Activated CD8-positive, alpha-beta memory T cell treated with anti-CD3 and anti-CD28 coated beads for 1 hour (primary cell): ENCODE measurements around the gene CD59.
"Not testable (repeated sequence)": the region's sequence is repeated elsewhere in the genome, so short reads cannot be mapped to it uniquely, and the experiment has no call there.

Experiments
- DNase-seq, 2 donors: peaks; one replicate each; pipeline ENCODE4 v3.0.0-alpha.2; 2020; ENCODE audit warnings: low read depth in 1 of 2; ENCODE audit errors: extremely low read depth in 1 of 2

CD59 gene

DNA sequence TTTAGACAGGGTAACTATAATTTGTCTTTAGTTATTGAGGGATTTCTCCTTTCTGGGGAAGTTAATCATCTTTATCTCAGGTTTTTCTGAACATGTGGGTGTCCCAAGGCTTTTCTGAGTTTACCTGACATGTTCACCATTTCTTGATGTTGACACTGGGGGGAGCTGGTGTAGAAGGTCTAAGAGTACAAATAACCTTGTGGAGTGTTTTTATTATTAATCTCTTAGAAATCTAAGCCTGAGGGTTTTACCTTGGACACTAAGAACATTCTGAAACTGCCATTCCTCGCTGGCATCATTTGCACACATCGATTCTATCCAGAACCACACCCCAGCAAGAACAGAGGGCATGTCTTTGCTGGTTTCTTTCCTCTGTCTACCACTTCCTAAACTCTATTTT lies 20.0 kb downstream of the CD59 start:
- DNase-seq, result no peak

DNA sequence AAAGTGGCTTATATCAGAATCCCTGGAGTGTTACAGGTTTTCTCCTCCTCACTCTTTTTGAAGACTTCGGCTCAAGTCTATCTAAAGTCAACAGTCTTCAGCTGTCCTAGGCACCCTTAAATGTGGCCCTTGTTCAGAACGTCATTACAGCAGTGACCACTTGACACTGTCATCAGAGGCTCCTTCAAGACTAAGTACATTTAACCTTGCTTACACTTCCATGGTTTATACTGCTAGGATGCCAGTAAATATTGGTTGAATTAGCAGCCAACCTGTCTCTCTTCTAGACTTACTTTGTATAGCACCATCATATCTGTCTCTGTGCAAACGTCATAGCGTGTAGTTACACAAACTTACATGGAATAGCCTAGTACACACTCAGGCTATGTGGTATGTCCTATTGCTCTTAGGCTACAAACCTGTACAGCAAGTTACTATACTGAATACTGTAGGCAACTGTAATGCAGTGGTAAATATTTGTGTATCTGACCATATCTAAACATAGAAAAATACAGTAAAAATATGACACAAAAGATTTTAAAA lies 22.3 kb downstream of the CD59 start:
- DNase-seq, result no peak

DNA sequence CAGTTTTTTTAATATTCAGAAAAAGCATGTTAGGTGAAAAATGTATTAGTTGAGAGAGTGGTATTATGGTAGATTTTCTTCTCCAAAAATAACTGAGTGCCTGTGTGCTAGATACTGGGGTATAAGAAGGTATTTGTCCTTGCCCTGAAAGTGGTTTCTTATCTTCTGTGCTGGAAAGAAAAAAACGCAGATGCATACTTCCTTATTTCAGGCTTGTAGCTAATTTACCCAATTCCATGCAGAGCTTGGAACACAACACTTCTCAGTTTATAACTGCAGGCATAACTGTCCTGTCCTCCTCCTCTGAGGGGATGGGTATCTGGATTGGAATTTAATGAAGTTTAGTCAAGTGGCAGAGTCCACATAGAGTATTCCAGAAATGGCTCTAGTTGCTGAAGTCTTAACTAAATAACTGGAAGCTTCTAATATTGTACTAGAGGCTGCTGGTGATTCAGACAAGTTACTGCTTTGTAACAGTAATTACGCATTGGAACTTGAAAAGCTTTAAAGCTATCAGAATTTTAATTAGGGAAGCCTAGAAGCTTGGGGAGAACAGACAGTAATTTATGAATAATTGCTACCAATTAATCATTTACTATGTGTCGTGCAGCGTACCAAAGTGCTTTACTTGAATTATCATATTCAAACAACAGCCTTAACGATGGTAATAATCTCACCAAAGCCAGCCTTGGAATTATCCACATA lies 22.9 kb downstream of the CD59 start:
- no peak for DNase-seq

DNA sequence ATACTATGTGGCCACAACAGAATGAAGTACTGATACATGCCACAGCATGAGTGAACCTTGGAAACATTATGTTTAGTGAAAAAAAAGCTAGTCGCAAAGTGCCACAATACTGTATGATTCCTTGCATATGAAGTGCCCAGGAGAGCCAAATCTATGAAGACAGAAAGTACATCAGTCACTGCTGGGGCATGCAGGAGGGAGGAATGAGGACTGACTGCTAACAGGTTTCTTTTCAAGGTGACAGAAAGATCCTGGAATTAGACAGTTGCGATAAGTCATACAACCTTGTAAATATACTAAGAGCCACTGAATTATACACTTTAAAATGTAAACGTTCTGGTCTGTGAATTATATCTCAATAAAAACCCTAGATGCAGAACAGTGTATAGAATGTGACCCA lies 23.8 kb downstream of the CD59 start:
- DNase-seq, result no peak

DNA sequence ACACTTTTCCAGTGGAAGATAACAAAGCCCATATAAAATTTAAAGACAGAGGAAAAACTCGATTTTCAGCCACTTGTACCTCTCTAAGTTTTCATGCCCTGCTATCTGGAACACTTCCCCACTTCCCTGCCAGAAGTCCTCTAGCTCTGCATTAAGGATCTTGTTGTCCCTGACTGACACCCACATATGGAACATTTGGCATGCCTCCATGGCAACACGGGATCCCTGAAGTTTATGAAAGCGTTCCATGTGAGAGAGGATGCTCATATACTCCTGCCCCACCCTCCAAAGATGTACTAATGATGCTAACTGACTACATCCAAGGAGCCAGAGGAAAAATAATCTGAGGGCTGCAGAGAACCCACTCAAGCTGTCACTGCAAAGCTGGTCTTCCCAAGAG lies 26.8 kb downstream of the CD59 start:
- no peak for DNase-seq

DNA sequence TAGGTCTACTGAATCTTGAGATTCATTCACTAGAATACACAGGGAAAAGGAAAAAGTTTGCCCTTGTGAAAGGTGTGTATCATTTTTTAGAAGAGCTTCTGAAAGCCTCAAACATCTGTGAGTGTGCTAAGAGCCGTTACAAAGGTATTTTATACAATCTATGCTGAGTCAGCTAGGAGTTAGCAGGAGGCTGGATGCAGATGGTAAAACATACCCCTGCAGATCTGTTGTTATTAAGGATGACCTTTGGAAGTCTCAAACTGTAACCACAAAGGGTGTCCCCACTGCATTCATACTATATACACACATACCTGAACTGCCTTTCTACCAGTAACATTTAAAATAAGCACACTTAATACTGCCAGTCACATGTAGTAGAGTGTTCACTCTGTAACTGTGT lies 27.2 kb downstream of the CD59 start:
- no peak for DNase-seq

DNA sequence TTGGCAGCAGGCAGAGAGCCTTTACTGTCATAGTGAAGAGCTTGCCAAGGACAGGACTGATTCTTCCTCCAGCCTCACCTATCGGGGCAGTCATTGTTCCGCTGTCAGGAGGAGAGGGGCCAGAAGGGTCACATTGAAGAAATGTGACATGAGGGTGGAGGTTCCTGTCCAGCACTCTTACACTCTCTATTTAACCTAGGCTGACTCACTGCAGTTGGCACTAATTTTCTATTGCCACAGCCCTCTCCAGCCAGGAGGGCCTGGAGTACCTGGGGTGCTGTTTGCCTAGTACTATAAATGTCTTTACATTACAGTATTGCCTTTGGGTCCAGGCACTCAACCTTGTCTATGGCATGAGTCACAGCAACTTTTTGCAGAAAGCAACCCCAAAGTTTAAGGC lies 28.4 kb downstream of the CD59 start:
- not testable (repeated sequence) for DNase-seq

DNA sequence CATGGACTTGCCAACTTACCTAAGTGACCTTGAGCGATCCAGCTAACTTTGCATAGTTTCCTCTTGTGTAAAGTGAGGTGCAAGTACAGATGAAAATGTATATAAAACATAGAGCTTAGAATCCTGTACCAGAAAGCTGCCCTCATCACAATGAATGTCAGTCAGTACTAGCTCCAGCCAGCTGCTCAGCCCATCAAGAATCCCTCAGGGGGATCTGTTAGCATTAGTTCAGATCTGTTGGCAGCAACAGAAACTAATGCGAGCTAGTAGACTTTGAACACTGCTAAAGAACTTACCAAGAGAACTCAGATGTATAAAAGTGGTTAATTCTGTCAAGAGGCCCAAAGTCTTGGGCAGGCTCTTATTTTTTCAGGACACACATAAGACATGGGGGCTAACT lies 29.3 kb downstream of the CD59 start:
- DNase-seq, result no peak

DNA sequence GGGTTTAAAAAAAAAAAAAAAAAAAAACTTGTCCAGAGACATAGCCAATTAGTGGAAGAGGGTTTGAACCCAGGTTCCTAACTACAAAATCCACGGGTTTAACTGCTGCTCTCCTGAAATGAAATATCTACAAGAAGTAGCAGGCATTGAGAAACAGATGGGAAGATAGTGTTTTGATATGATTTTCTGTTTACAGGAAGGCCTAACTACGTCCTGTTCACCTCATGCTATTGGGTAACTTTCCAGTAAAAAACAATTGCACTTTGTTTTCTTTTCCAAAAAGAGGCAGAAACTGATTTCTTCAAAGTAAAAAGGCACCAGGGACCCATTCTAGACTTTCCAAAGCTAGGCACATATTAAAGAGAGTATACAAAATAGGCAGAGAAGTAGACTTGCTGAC lies 29.7 kb downstream of the CD59 start:
- DNase-seq, result no peak

DNA sequence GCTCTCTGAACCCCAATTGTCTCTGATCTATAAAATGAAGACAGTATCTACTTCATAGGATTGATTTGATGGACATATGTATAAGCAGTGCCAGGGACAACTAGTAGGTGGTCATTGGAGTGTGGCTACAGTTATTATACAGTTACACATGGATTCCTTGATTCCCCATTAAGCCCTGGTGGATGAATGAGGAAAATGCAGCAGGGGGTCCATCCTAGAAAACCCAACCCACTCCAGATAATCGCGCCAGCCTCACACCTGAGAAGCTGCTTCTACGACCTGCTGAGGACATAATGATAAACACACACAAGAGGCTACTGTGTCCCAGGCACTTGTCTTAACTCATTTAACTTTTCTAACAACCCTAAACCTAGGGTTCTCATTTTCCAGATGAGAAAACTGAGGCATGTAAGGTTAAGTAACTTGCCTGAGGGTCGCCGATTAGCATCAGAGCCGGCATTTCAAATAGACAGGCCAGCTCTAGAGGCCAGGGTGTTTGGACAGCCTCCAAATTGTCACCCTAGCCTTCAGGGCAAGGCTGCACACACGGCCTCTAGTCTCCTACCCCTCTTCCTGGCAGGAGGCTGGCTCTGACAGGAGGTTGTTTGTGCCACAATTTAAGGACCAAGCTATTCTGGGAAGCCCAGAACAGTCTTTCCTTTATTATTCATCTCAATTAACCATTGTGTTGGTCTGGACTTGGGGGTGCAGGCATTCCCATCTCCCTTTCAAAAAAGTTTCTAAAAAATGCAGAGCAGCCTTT lies 31.8 kb downstream of the CD59 start:
- DNase-seq, result no peak

DNA sequence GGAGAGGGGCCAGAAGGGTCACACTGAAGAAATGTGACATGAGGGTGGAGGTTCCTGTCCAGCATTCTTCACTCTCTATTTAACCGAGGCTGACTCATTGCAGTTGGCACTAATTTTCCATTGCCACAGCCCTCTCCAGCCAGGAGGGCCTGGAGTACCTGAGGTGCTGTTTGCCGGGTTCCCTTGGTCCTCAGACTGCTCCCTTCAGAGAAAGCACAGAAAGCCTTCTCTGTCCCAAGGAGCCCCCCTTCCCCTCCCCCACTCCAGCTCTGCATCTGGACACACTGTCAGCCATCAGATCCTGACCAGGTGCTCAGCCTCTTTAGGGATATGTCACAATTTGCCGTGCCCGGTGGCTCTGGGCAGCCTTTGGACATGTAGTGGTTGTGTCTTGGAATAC lies 32.4 kb downstream of the CD59 start:
- no peak for DNase-seq

DNA sequence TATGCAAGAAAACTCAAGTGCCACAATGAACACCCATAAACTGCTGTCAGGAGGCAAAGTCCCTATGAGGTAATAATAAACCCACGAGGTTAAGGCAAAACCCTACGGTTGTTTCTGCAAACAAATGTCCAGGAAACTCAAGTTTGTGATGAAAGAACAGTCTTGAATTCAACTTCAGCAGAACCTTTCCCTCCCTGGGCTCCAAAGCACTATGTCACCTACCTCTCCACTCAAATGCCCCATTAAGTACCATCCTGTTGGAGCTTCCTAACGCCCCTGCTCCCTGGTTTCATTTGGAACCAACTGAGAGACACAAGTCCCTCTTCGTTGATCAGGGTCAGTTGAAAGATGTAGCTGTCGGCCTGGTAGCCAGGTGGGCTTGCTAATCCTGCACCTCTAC lies 33.0 kb downstream of the CD59 start:
- no peak for DNase-seq

DNA sequence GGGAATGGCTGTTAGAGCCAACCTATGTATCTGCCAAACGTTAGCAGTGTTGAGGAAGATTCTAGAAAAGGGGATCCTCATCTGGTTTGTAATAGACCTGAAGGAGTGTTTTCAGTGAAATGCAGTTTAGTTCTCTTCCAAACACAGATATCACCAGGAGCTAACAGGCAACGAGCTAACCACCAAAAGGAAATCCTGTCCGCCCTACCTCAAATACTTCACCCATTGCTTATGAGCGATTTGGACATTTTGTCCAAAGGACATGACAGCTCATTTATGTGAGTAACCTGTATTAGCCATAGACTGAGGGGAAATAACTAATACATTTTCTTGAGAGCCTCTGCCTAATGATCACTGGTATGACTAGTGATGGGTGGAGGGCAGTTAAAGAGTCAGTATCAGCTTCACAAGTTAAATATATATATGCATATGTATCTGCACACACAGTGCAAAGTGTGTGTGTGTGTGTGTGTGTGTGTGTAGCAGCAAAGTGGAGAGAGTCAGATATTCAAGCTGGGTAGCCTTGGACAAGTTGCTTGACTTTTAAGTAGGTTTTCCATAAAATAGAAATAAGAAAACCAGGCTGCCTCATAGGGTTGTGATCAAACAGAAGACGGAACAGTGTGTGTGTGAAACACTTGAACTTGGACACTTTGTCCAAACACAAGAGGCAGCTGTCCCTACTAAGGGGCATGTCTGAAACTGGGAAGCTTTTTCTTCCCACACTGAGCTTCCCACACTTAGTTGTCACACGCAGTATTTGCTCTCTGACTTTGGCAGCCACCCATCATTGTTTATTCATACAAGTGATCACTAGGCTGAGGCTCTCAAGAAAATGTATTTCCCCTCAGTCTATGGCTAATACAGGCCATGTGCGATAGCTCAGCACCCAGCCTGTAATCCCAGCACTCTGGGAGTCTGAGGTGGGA lies 34.7 kb downstream of the CD59 start:
- DNase-seq, result no peak

DNA sequence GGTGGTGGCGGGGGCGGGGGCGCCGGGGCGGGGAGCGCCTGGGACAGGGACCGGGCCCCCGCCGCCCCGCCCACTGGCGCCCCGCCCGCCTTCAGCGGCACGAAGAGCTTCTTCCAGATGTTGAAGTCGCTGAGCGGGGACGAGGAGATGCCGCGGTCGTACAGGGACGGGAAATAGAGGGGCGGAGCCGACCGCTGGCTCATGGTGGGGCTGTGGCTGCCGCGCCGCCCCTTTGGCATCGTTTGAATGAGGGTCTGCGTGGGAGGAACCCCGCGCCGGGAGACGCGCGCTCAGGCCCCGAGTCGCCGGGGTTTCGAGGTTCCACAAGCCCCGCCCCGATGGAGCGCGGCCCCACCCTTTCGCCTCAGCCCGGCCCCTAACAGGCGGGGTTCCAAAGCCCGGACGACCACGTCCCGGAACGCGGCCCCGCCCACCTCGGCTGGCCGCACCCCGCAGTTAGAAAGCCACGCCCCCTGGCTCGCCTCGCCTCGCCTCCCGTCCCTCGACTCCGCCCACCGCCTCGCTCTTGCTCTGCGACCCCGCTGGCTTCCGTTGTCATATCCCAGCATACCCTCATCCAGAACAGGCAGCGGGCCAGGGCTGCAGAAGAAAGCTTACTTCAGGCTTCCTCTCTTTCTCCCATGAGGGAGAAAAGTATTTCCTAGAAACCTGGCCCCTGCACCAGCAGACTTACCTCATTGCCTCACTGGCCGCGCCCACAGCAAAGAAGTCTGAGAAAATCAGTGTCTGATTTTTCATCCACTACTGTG lies 35.5 kb downstream of the CD59 start, which contains the start of gene C11orf91:
C11orf91 (minus strand) TSS at position 325 of the 770 bp plus-strand sequence; CDS start at position 239, 86 bp downstream.
- DNase-seq, result peak; percentile 65 to 94

DNA sequence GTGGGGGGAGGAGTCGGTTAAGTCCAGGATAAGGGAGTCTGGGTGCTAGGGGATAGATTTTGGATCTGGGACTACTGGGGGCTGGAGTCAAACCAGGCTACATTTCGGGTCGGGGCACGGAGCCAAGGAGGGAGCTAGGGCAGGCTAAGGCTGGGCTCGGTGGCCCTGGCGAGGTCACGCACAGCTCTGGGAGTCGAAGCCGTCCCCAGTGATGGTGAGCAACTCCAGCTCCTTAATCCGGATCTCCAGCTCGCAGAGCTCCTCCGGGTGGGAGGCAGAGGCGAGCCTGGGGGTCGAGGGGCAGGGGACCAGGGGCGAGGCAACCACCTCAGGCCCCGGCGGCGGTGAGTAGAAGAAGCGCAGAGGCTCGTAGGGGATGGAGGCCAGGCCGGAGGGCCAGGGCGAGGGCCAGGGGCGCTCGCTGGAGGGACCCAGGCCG lies 36.1 kb downstream of the CD59 start:
- no peak for DNase-seq

DNA sequence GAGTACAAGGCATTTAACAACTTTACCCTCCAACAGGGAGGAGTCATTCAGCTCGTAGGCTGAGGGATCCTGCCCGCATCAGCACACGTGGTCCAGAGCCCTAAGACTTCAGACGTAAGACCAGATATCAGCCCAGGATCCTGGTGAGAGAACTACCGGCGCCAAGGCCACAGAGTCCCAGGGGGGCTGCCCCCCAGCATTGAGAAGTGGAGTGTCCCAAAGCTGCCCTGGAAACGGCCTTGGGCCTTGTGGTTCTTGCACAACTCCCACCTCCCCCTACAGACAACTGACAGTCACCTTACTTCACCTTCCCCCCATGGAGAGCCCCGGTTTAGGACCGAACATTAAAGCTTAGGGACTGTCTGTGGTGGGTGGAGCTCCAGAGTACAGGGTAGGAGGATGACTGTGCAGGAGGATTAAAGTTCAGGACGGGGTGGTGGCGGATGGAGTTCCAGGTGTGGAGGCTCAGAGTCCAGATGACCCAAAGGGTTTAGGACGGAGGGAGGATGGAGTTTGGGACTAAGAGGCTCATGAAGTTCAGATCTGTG lies 36.6 kb downstream of the CD59 start:
- no peak for DNase-seq

DNA sequence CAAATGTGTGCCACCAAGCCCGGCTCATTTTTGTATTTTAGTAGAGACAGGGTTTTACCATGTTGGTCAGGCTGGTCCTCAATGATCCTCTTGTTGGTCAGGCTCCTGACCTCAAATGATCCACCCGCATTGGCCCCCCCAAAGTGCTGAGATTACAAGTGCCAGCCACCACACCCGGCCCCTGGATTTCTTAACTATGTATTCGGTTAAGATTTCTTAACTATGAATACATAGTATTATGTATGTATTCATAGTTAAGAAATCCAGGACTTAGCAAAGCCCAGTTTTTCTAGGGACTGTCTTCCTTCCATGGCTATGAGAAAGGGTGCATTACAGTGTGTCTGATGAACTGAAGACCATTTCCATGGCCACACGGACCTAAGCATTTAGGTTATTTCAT lies 37.3 kb downstream of the CD59 start:
- DNase-seq, result no peak

DNA sequence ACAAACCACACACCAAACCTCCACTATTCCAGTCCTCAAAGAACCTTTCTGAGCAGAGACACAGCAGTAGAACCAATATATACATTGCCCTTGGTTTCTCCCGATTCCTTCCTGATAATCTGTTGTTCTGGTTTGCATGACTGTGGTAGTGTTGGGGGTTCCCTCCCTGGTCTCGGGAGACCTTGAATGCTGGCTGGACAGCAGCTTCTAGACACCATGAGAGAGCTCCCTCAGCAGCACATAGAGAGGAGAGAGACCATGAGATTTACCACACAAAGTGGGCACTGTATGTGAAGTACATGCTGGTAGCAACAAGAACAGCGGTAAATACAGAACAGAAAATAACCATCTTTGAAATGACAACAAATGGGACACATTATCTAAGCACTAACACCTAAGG lies 38.2 kb downstream of the CD59 start:
- no peak for DNase-seq

DNA sequence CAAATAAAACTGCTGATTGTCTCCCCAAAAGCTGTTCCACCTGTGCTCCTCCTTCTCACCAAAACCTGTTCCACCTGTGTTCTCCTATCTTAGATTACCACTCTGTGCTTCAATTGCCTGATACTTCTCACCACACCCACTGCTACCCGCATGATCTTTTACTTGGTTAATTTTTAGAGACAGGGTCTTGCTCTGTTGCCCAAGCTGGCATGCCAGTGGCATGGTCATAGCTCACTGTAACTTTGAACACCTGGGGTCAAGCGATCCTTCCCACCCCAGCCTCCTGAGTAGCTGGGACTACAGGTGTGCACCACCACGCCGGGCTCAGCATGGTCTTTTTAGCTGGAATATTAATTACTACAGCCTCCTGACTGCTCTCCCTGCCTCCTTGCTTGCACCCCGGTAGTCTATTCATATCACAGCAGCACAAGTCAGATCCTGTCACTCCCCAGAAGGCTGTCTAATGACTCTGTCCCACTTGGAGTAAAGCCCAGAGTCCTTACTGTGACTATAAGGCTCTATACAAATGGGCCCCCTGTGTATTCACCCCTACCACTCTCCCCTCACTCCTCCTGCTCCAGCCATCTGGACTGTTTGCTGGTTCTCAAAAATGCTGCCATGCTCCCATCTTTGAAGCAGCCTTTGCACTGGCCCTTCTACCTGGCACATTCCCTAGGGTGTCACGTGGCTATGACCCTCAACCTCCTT lies 39.1 kb downstream of the CD59 start:
- no peak for DNase-seq
